ENCODE measurements around the gene GNB2. TPM values are rescaled to one million over a fixed set of nuclear protein-coding genes. Genes with fewer than 3 reads are reported as not detected.
A peak's percentile ranks its signal among the peaks of the same experiment; 100 is the strongest.

GNB2 gene
- total and polyA plus RNA-seq, 3 donors from 2014 or later: 195 to 325 (median 200) TPM

- 75 to 83% methylated on average over 18 of the region's 18 CpGs for WGBS, 2 donors
- no peak for TF ChIP-seq POLR2A (IDR thresholded peaks at IDR 0.05)
- TF ChIP-seq, protein P1, sequence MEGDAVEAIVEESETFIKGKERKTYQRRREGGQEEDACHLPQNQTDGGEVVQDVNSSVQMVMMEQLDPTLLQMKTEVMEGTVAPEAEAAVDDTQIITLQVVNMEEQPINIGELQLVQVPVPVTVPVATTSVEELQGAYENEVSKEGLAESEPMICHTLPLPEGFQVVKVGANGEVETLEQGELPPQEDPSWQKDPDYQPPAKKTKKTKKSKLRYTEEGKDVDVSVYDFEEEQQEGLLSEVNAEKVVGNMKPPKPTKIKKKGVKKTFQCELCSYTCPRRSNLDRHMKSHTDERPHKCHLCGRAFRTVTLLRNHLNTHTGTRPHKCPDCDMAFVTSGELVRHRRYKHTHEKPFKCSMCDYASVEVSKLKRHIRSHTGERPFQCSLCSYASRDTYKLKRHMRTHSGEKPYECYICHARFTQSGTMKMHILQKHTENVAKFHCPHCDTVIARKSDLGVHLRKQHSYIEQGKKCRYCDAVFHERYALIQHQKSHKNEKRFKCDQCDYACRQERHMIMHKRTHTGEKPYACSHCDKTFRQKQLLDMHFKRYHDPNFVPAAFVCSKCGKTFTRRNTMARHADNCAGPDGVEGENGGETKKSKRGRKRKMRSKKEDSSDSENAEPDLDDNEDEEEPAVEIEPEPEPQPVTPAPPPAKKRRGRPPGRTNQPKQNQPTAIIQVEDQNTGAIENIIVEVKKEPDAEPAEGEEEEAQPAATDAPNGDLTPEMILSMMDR (IDR thresholded peaks at IDR 0.05): no peak
- H3K36me3 ChIP-seq (ENCODE audit: low read depth, missing control alignments): no peaks in the 10 kb centered on the region
- H3K9me3 ChIP-seq: no peaks in the 10 kb centered on the region
- H3K4me3 ChIP-seq: no peak overlapping the region
- intact Hi-C loops (cut with DNase I; ENCODE audit: low total_unique reads): no loop called here
- no peaks in the 10 kb centered on the region for H3K27me3 ChIP-seq
- H3K4me1 ChIP-seq: peaks cover 6% of the 10 kb centered on the region
- no peak for DNase-seq
- no peak overlapping the region for H3K27ac ChIP-seq
These were observed 1.9 kb upstream of the GNB2 start for GRCh38 chr7:100671353-100672327.

DNA sequence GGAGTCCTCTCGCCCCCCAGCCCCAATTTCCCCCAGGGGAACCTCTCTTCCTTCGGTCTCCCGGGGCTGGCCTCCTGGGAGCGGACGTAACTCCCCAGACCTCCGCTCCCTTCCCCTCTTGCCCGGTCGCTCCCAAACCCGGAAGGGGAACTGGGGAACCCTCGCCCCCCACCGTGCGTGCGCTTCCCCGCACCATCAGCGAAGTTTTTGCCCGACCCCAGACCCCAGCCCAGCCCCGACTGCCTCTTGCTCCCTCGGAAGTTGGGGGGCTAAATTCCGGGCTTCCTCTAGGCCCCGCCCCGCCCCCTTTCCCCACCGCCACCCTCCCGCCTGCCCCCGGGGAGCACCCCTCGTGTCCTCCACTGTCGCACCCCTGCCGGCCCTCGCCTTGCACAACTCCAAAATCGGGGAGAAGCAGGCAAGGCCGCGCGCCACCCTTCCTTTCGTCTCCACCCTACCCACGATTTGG is 436 bp downstream of the GNB2 start:
- Histone ChIP-seq H3K9me3 (no peaks in the 10 kb centered on the region), H3K27me3 (no peaks in the 10 kb centered on the region), H3K4me3 (peak overlapping the region; percentile 96 to 99), H3K36me3 (ENCODE audit: low read depth, missing control alignments) (no peaks in the 10 kb centered on the region), H3K4me1 (peaks cover 7% of the 10 kb centered on the region), H3K27ac (peak overlapping the region; percentile 98)
- DNase-seq: peak; percentile 67
- 0 to 1% methylated on average over 22 to 34 of the region's 34 CpGs for WGBS, 2 donors
- intact Hi-C loops (cut with DNase I; ENCODE audit: low total_unique reads): no loop called here
- TF ChIP-seq, protein P1 (IDR thresholded peaks at IDR 0.05): no peak
- no peak for TF ChIP-seq POLR2A (IDR thresholded peaks at IDR 0.05)

- Histone ChIP-seq H3K4me1 (peaks cover 13% of the 10 kb centered on the region), H3K4me3 (peak overlapping the region; percentile 96 to 99), H3K9me3 (no peaks in the 10 kb centered on the region), H3K36me3 (ENCODE audit: low read depth, missing control alignments) (no peaks in the 10 kb centered on the region), H3K27me3 (no peaks in the 10 kb centered on the region), H3K27ac (peak overlapping the region; percentile 98)
- no peak for TF ChIP-seq POLR2A (IDR thresholded peaks at IDR 0.05)
- TF ChIP-seq, protein P1 (IDR thresholded peaks at IDR 0.05): no peak
- intact Hi-C loops (cut with DNase I; ENCODE audit: low total_unique reads): no loop called here
- WGBS, 2 donors: 0% methylated on average over 18 to 43 of the region's 43 CpGs
- DNase-seq: no peak
These were observed 1.0 kb downstream of the GNB2 start for GRCh38 chr7:100674411-100675104.

- intact Hi-C loops (cut with DNase I; ENCODE audit: low total_unique reads): no loop called here
- TF ChIP-seq, protein P1 (IDR thresholded peaks at IDR 0.05): no peak
- no peak for TF ChIP-seq POLR2A (IDR thresholded peaks at IDR 0.05)
- 0% methylated on average over 43 of the region's 46 CpGs; no CpG with 5 or more reads in 1 of the 2 donors for WGBS, 2 donors
- no peak for DNase-seq
- peak overlapping the region; percentile 96 to 99 for H3K4me3 ChIP-seq
- peaks cover 18% of the 10 kb centered on the region for H3K4me1 ChIP-seq
- H3K27ac ChIP-seq: peak overlapping the region; percentile 98
- no peaks in the 10 kb centered on the region for H3K36me3 ChIP-seq (ENCODE audit: low read depth, missing control alignments)
- H3K9me3 ChIP-seq: no peaks in the 10 kb centered on the region
- H3K27me3 ChIP-seq: no peaks in the 10 kb centered on the region
These were observed 1.5 kb downstream of the GNB2 start for GRCh38 chr7:100675105-100675451.

All from testis (tissue), 3 donors.